Measurements from ENCODE around the gene NABP2. TPM values are rescaled to one million over a fixed set of nuclear protein-coding genes. Genes with fewer than 3 reads are reported as not detected.

Gene NABP2
- total RNA-seq, 1 experiment from 2014 or later = 42.7 TPM

- TF ChIP-seq, protein P1, sequence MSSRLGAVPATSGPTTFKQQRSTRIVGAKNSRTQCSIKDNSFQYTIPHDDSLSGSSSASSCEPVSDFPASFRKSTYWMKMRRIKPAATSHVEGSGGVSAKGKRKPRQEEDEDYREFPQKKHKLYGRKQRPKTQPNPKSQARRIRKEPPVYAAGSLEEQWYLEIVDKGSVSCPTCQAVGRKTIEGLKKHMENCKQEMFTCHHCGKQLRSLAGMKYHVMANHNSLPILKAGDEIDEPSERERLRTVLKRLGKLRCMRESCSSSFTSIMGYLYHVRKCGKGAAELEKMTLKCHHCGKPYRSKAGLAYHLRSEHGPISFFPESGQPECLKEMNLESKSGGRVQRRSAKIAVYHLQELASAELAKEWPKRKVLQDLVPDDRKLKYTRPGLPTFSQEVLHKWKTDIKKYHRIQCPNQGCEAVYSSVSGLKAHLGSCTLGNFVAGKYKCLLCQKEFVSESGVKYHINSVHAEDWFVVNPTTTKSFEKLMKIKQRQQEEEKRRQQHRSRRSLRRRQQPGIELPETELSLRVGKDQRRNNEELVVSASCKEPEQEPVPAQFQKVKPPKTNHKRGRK (CRISPR knock-in tag; IDR thresholded peaks at IDR 0.05; ENCODE audit: borderline replicate concordance) = no peak
- no peak for TF ChIP-seq ZNF317 (CRISPR knock-in tag; IDR thresholded peaks at IDR 0.05; ENCODE audit: borderline replicate concordance, low read depth)
- no peak for TF ChIP-seq CREB1 (CRISPR knock-in tag; IDR thresholded peaks at IDR 0.05)
- TF ChIP-seq, protein P2, sequence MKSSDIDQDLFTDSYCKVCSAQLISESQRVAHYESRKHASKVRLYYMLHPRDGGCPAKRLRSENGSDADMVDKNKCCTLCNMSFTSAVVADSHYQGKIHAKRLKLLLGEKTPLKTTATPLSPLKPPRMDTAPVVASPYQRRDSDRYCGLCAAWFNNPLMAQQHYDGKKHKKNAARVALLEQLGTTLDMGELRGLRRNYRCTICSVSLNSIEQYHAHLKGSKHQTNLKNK (CRISPR knock-in tag; IDR thresholded peaks at IDR 0.05) = no peak
- TF ChIP-seq, protein P3, sequence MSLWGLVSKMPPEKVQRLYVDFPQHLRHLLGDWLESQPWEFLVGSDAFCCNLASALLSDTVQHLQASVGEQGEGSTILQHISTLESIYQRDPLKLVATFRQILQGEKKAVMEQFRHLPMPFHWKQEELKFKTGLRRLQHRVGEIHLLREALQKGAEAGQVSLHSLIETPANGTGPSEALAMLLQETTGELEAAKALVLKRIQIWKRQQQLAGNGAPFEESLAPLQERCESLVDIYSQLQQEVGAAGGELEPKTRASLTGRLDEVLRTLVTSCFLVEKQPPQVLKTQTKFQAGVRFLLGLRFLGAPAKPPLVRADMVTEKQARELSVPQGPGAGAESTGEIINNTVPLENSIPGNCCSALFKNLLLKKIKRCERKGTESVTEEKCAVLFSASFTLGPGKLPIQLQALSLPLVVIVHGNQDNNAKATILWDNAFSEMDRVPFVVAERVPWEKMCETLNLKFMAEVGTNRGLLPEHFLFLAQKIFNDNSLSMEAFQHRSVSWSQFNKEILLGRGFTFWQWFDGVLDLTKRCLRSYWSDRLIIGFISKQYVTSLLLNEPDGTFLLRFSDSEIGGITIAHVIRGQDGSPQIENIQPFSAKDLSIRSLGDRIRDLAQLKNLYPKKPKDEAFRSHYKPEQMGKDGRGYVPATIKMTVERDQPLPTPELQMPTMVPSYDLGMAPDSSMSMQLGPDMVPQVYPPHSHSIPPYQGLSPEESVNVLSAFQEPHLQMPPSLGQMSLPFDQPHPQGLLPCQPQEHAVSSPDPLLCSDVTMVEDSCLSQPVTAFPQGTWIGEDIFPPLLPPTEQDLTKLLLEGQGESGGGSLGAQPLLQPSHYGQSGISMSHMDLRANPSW (CRISPR knock-in tag; conservative IDR thresholded peaks at IDR 0.05; ENCODE audit: low read depth) = no peak
- no peak for TF ChIP-seq HMGXB4 (CRISPR knock-in tag; IDR thresholded peaks at IDR 0.05)
- no peak for TF ChIP-seq ZNF423 (CRISPR knock-in tag; IDR thresholded peaks at IDR 0.05)
- no peak for TF ChIP-seq CBFB (CRISPR knock-in tag; IDR thresholded peaks at IDR 0.05; ENCODE audit: low read depth)
These were observed 32.9 kb downstream of the NABP2 start (continued) for GRCh38 chr12:56257071-56257470.

DNA sequence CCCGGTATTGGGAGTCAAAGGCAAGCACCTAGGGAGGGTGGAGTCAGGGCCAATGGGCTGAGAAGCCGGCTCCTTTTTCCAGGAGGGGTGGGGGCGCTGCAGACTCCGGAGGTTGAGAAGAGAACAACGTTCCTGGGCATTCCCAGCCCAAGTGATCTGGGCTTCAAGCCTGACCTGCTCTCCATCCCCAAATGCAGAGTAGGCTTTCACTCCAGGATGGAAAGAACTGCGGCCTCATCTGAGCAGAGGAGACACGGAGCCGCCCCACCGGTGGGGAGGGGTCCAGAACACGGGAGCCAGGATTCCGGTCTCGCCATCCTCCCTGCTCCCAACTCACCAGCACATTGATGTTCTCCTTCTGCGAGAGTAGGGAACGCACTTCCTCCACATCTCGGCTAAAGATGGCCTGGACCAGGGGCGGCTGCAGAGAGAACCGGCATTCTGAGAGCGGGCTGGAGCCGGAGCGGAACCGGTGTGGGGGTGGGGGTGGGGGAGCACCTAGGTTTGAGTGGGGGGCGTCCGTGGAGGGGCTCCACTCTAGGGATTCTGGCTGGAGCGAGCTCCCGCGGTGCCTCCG, 33.4 kb downstream of the NABP2 start:
- Mint-ChIP-seq H3K27ac (peak overlapping the region; percentile 92), H3K4me1 (peaks cover 18% of the 10 kb centered on the region), H3K36me3 (peaks cover 35% of the 10 kb centered on the region), H3K9me3 (no peaks in the 10 kb centered on the region), H3K4me3 (peak overlapping the region; percentile 95), H3K27me3 (ENCODE audit: low read depth) (0 out of 2 replicates have a peak, but pooled peaks cover 4% of the 10 kb centered on the region)
- DNase-seq (ENCODE audit: low spot score) = peak; percentile 77
- ChIA-PET CTCF (interaction anchor here (0.6 to 4.9 kb wide), 32 partner anchors 10 to 379 kb away, joined by 3 to 66 read pairs (median 6); partner anchors contain the start of genes COQ10A, ESYT1, GLS2 and IL23A), POLR2A (interaction anchor here (0.6 to 2.9 kb wide), 7 partner anchors 10 to 154 kb away, joined by 3 to 16 read pairs (median 3); partner anchors contain the start of genes COQ10A, PAN2, RNF41 and SMARCC2)
- TF ChIP-seq NR3C1 (CRISPR knock-in tag; conservative IDR thresholded peaks at IDR 0.05; ENCODE audit: low read depth) = 0 out of 2 replicates have a peak, but pooled peaks have one; percentile 0
- TF ChIP-seq NFE2L1 (CRISPR knock-in tag; IDR thresholded peaks at IDR 0.05) = no peak
- TF ChIP-seq ZNF317 (CRISPR knock-in tag; IDR thresholded peaks at IDR 0.05; ENCODE audit: borderline replicate concordance, low read depth) = no peak
- no peak for TF ChIP-seq OVOL2 (CRISPR knock-in tag; IDR thresholded peaks at IDR 0.05; ENCODE audit: borderline replicate concordance)
- ATAC-seq = peak; percentile 79

DNA sequence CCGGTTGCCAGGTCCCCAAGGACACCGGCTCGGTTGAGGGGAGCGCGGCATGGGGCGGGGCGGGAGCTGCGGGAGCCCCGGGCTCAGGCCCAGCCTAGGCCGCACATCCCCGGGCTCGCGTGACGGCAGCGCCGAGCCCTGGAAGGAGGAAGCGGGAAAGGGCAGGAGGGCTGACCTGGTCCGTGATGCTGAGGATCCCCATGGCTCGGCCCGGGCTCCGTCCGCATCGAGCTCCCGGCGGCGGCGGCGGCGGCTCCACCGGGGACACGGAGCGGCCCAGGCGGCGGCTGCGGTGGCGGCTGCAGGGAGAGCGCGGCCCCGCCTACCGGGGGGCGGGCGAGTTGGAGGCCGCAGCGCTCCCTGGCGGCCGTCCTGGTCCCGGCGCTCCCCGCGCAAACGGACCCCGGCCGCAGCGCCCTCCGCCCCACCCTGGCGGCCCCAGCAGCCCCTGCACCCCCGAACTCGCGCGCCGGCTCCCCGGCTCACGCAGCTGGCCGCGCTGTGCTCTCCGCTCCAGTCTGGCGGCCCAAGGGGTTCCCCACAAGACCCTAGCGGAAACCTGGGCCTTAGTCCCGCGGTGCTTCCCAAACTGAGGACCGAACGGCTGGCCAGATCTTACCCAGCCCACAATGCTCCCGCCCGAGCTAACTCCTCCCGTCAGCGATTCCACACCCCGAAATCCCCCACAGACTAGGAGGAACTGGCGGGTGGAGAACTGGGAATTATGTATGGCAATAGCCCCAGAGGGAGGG, 34.1 kb downstream of the NABP2 start, which contains the start of gene ANKRD52:
TSS of gene ANKRD52 (minus strand) at position 317 of the 752 bp plus-strand sequence. CDS start at position 202, 115 bp downstream.
- peak within 1 kb of the TSS; percentile 92 for H3K27ac Mint-ChIP-seq
- H3K4me1 Mint-ChIP-seq = peaks cover 18% of the 10 kb centered on the region
- CTCF ChIA-PET = interaction anchor here (0.5 to 4.9 kb wide), 38 partner anchors 9 to 379 kb away, joined by 3 to 66 read pairs (median 4); partner anchors contain the start of genes COQ10A, ESYT1, GLS2 and IL23A
- DNase-seq (ENCODE audit: low spot score) = peak; percentile 76
- POLR2A ChIA-PET = interaction anchor here (0.8 to 2.9 kb wide), 6 partner anchors 9 to 154 kb away, joined by 3 to 16 read pairs (median 4); partner anchors contain the start of genes COQ10A, RNF41 and SMARCC2
- ATAC-seq = peak; percentile 74
- peak within 1 kb of the TSS; percentile 95 for H3K4me3 Mint-ChIP-seq
- peaks cover 28% of the 10 kb centered on the region for H3K36me3 Mint-ChIP-seq
- H3K9me3 Mint-ChIP-seq = no peaks in the 10 kb centered on the region
- H3K27me3 Mint-ChIP-seq (ENCODE audit: low read depth) = 0 out of 2 replicates have a peak, but pooled peaks cover 4% of the 10 kb centered on the region
- TF ChIP-seq ETV6 (CRISPR knock-in tag; IDR thresholded peaks at IDR 0.05) = 0 out of 2 replicates have a peak, but pooled peaks have one; percentile 20
- TF ChIP-seq IRF2 (CRISPR knock-in tag; IDR thresholded peaks at IDR 0.05; ENCODE audit: borderline replicate concordance, low read depth) = no peak
- TF ChIP-seq, protein P4, sequence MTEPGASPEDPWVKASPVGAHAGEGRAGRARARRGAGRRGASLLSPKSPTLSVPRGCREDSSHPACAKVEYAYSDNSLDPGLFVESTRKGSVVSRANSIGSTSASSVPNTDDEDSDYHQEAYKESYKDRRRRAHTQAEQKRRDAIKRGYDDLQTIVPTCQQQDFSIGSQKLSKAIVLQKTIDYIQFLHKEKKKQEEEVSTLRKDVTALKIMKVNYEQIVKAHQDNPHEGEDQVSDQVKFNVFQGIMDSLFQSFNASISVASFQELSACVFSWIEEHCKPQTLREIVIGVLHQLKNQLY (CRISPR knock-in tag; IDR thresholded peaks at IDR 0.05) = 0 out of 2 replicates have a peak, but pooled peaks have one; percentile 46
- TF ChIP-seq ARID4B (CRISPR knock-in tag; IDR thresholded peaks at IDR 0.05; ENCODE audit: borderline replicate concordance) = peak; percentile 30; the same call in 1 of the 2 replicates

All from WTC11 (cell line).